Motor neuron (in vitro differentiated cells): ENCODE measurements around the gene SETD7. TPM values are rescaled to one million over a fixed set of nuclear protein-coding genes. Genes with fewer than 3 reads are reported as not detected.

Experiments used
- total RNA-seq, 8 experiments: library from RNA; unstranded; fragments of 300-600 nt; gene quantifications; 2 replicates each; pipeline versions ENCODE4 v1.2.3 to v1.2.4, GENCODE V29; 2022

SETD7 gene
- total RNA-seq, 8 experiments from 2014 or later, result 11.6 to 51.6 (median 32.7) TPM

Other genes starting within 250 kb of the SETD7 start
- gene RAB33B, start 102.1 kb downstream of the SETD7 start, total RNA-seq, result 10 to 100 TPM in 3 of 8 experiments, 1 to 10 TPM in 5; 4.1 to 21.7 (median 8.0) TPM
- 10 to 100 TPM in 3 of 8 experiments, 1 to 10 TPM in 5; 4.9 to 44.0 (median 9.1) TPM for gene MGST2, start 109.6 kb upstream of the SETD7 start, total RNA-seq